ENCODE data around the gene CD69.
"Not testable (repeated sequence)": the region's sequence is repeated elsewhere in the genome, so short reads cannot be mapped to it uniquely, and the experiment has no call there.

CD69 gene

DNA sequence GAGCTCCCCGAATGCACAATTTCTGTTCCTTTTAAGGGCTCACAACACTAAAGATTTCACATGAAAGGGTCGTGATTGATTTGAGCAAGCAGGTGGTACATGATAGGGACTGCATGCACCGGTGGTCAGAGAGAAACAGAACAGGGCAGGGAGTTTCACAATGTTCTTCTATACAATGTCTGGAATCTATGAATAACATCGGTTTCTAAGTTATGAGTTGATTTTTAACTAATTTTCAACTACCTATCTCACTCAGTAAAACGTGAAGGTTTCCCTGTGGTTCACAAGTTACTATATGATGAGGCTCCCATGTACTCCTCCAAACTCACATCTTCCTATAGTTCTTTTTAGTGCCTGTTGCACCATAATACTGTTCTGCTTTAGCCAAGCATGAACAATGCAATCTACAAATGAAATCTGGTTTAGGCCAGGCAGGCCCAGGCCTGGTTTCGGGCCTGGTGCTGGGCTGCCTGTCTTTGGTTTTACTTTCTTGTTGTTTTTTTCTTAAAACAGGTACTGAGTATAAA lies 47.6 kb downstream of the CD69 start:
- DNase-seq = not testable (repeated sequence)

DNA sequence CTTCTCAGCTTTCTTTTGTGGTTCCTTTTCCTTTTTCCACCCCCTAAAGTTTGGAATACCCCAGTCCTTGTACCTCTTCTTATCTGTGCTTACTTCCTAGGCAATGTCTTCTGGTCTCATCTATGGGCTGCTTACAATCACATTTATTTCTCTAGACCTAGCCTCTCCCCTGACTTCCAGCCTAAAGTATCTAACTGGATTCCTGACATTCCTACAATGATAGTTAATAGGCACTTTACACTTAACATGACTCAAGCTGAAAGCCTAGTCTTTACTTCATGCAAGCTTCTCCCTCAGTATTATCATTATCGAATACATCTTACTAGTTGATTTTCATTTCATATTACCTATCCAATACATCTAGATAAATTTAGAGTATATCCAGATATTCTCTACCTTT lies 49.0 kb downstream of the CD69 start:
- DNase-seq = no peak

DNA sequence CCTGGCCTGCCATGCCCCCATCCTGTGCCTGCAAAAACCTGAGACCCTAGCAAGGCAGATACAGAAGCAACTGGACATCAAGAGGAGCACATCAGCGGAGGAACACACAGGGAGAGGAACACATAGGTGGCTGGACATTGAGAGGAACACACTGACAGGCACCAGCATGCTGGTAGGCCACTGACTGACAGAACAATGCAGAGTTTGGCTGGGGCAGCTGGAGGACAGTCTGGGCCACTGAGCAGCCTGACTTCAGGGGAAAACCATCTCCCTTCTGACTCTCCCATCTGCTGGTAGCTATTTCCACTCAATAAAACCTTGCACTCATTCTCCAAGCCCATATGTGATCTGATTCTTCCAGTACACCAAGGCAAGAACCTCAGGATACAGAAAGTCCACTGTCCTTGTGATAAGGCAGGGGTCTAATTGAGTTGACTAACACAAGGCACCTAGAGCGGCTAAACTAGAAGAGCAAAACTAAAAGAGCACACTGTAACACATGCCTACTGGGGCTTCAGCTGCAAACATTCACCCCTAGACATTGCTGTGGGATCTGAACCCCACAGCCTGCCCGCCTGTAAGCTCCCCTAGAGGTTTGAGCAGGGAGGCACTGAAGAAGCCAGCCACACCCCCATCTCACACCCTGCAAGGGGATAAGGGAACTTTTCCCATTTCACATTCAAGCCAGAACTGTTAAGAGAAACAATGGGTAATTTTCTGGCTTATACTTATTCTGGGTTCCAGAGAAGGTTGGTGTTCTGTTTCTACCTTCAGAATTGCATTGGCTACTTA lies 49.9 kb downstream of the CD69 start:
- no peak for DNase-seq

DNA sequence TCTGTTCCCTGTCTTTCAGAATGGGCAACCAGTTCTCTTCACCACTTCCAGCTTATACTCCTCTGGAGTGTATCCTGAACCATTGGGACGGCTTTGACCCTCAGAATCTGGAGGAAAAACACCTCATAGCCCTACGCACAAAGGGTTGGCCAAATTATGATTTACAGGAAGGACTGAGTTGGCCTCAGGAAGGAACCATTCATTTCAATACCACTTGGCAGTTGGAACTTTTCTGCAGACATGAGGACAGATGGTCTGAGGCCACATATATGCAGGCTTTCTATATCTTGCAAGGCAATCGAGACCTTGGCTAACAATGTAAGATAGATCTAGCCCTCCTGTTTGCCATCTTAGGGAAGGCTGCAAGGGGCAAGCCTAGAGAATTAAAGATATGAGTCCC lies 51.8 kb downstream of the CD69 start:
- no peak for DNase-seq

DNA sequence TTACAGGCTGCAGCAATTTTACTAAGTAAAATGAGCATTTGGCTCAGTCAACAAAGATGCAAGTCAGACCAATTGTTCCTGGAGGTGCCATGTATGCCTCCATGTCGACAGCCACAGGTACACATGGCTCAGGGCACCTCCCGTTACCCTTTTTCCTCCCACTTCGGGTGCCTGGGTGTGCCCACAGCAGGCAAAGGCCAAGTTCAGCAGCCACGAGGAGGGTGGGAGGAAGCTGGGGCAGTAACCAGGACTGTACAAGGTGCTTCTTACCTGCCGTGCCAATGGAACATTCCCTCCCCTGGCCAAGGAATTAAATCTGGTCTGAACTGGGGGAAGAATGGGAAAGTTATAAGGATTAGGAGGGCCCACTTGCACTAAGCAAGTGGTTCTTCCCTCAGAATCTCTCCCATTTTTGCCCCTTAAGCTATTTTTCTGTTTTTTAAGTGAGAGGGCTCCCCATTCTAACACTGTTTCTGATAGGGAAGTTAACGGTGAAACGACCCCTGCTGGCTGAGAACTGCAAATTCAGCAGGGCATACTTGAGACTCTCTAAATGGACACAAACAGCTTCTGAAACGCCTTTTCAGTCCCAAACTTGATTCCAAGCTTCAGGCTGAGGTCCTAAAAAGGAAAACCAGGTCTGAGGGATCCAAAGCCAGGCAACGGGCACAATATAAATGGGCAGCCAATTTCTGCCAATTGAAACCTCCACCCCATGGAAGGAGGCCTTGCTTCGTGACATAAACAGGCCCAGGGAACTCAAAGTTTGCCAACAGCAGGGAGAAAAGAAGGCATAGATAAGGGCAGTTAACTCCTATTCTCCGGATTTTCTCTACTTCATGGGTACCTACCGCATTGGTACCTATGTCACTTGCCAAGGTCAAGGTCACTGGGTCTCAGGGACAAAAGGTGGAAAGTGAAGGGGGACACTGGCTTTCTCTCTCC lies 52.6 kb downstream of the CD69 start:
- DNase-seq = no peak

DNA sequence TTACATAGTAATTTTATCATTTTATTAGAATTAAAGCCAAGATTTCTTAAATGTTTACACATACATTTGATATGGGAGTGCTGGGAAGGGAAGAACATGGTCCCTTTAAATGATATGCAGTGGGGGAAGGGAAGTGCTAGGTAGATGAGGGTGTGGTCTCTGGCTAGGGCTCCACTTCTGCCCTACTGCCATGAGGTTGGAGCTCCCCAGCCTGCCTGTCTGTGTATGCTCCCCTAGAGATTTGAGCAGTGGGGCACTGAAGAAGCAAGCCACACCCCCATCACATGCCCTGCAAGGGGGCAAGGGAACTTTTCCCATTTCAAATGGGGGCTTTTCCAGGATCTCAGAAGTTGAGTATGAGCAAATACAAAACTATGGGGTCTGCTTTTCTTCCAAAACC lies 53.3 kb downstream of the CD69 start:
- no peak for DNase-seq

DNA sequence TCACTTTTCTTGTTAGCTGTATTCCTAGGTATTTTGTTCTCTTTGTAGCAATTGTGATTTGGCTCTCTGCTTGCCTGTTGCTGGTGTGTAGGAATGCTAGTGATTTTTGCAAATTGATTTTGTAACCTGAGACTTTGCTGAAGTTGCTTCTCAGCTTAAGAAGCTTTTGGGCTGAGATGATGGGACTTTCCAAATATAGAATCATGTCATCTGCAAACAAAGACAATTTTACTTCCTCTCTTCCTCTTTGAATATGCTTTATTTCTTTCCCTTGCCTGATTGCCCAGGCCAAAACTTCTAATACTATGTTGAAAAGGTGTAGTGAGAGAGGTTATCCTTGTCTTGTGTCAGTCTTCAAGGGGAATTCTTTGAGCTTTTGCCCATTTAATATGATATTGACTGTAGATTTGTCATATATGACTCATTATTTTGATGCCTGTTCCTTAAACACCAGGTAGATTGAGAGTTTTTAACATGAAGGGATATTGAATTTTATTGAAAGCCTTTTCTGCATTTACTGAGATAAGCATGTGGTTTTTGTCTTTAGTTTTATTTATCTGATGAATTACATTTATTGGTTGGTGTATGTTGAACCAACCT lies 54.5 kb downstream of the CD69 start:
- no peak for DNase-seq

DNA sequence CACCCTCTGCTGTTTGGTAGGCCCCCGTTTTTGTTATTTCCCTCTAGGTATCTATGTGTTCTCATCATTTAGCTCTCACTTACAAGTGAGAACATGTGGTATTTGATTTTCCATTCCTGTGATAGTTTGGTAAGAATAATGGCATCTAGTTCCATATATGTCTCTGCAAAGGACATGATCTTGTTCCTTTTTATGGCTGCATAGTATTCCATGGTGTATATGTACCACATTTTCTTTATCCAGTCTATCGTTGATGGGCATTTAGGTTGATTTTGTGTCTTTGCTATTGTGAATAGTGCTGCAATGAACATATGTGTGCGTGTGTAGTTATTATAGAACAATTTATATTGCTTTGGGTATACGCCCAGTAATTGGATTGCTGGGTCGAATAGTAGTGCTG lies 56.1 kb downstream of the CD69 start:
- not testable (repeated sequence) for DNase-seq

All from SHP77 treated with DMSO at 0.1 percent for 48 hours (cell line).